Measurements from ENCODE around the gene SELL.
"Not testable (repeated sequence)": the region's sequence is repeated elsewhere in the genome, so short reads cannot be mapped to it uniquely, and the experiment has no call there.

SELL gene

DNA sequence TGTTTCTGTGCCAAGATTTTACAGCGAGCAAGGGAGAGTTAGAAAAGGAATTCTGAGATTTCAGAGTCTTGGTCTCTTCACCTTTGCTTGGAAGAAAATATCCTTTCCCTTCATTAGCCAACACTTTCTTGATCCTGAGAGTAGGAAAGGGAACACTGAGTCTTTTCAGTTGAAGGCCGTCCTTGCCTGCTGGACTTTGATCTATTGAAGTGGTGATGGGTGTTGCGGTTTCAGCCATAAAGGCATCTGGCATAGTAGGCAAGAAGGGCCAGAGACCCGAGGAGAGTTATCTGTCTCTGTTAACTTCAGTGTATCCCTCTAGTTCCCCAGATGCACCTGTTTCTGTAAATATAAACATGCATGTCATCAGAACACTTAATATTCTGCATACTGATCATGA is 12.7 kb upstream of the SELL start:
- TF ChIP-seq ZFX (IDR thresholded peaks at IDR 0.05; ENCODE audit: borderline replicate concordance): no peak
- TF ChIP-seq, protein P1, sequence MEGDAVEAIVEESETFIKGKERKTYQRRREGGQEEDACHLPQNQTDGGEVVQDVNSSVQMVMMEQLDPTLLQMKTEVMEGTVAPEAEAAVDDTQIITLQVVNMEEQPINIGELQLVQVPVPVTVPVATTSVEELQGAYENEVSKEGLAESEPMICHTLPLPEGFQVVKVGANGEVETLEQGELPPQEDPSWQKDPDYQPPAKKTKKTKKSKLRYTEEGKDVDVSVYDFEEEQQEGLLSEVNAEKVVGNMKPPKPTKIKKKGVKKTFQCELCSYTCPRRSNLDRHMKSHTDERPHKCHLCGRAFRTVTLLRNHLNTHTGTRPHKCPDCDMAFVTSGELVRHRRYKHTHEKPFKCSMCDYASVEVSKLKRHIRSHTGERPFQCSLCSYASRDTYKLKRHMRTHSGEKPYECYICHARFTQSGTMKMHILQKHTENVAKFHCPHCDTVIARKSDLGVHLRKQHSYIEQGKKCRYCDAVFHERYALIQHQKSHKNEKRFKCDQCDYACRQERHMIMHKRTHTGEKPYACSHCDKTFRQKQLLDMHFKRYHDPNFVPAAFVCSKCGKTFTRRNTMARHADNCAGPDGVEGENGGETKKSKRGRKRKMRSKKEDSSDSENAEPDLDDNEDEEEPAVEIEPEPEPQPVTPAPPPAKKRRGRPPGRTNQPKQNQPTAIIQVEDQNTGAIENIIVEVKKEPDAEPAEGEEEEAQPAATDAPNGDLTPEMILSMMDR (IDR thresholded peaks at IDR 0.05): no peak
- no peak overlapping the region for H3K27ac ChIP-seq

DNA sequence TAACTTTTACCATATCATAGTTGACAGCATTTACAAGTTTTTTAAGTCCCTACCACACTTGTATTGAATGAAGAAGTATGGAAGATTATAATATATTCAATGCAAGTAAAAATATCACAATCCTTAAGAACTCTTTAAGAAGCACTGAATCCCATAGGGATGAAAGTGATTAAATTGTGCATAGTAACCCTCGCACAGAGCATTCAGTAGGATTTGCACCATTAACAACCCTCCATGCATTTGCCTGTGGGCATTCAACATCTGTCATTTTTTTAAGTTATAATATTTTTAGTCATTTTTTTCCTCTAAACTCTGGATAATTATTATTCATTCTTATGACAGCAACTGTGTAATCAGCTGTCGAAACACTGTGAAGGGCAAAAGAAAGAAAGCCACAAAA is 12.3 kb upstream of the SELL start:
- TF ChIP-seq ZFX (IDR thresholded peaks at IDR 0.05; ENCODE audit: borderline replicate concordance): no peak
- TF ChIP-seq, protein P1 (IDR thresholded peaks at IDR 0.05): no peak
- H3K27ac ChIP-seq: no peak overlapping the region

DNA sequence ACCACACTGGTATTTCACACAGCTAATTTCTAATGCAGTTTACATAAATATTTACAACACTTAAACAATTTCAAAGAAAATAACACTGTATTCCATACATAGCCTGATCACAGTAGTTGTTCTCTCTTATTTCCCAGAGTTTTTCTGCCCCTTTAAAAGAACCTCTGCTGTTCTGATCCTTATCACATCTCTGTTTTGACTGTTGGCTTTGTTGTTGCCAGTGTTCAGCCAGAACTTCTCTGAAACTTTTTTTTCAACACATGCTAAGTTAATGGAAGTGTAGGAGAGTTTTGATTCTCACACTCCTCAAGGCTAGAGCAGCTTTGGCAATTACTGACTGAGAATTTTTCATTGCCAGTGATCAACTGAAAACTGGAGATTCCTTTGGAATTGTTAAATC is 11.4 kb upstream of the SELL start:
- TF ChIP-seq ZFX (IDR thresholded peaks at IDR 0.05; ENCODE audit: borderline replicate concordance): no peak
- TF ChIP-seq, protein P1 (IDR thresholded peaks at IDR 0.05): no peak
- no peak overlapping the region for H3K27ac ChIP-seq

DNA sequence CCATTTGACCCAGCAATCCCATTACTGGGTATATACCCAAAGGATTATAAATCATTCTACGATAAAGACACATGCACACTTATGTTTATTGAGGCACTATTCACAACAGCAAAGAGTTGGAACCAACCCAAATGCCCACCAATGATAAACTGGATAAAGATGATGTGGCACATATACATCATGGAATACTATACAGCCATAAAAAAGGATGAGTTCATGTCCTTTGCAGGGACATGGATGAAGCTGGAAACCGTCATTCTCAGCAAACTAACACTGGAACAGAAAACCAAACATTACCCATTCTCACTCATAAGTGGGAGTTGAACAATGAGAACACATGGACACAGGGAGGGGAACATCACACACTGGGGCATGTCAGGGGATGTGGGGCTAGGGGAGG is 3.7 kb upstream of the SELL start:
- H3K27ac ChIP-seq: not testable (repeated sequence)

DNA sequence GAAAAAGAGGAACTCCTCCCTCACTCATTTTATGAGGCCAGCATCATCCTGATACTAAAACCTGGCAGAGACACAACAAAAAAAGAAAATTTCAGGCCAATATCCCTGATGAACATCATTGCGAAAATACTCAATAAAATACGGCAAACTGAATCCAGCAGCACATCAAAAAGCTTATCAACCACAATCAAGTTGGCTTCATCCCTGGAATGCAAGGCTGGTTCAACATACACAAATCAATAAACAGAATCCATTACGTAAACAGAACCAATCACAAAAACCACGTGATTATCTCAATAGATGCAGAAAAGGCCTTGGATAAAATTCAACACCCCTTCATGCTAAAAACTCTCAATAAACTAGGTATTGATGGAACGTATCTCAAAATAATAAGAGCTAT is 1.7 kb upstream of the SELL start:
- not testable (repeated sequence) for H3K27ac ChIP-seq

DNA sequence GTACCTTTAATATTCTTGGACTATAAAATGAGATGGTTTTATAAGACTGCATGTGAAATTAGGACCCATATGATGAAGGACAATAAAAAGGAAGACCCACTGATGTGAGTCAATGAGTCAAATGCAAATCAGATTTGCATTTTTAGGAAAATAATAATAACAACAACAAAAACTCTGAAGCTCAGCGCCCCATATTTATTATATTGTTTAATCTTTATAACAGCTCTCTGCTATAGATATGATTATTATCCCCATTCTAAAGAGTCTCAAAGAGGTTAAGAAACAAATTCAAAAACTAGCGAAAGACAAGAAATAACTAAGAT is 850 bp upstream of the SELL start:
- no peak overlapping the region for H3K27ac ChIP-seq
- TF ChIP-seq, protein P1 (IDR thresholded peaks at IDR 0.05): peak; percentile 67
- TF ChIP-seq ZFX (IDR thresholded peaks at IDR 0.05; ENCODE audit: borderline replicate concordance): no peak

DNA sequence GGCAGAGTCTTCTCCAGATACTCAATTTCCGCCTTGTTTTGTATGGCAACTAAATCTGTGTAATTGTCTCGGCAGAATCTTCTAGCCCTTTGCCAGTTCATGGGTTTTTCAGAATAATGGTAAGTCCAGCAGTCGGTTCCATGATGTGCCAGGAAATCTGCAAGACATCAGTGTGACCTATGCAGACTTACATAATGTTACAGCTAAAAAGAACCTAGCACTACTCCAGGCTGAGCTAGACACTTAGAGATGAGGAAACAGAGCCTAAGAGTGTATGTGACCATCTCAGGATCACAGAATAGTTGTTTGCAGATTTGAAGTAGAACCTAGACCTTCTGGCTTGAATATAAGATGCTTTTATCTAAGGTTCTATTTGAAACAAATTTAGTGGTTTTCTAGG is 2.8 kb downstream of the SELL start:
- H3K27ac ChIP-seq: no peak overlapping the region
- TF ChIP-seq, protein P1 (IDR thresholded peaks at IDR 0.05): no peak
- no peak for TF ChIP-seq ZFX (IDR thresholded peaks at IDR 0.05; ENCODE audit: borderline replicate concordance)

DNA sequence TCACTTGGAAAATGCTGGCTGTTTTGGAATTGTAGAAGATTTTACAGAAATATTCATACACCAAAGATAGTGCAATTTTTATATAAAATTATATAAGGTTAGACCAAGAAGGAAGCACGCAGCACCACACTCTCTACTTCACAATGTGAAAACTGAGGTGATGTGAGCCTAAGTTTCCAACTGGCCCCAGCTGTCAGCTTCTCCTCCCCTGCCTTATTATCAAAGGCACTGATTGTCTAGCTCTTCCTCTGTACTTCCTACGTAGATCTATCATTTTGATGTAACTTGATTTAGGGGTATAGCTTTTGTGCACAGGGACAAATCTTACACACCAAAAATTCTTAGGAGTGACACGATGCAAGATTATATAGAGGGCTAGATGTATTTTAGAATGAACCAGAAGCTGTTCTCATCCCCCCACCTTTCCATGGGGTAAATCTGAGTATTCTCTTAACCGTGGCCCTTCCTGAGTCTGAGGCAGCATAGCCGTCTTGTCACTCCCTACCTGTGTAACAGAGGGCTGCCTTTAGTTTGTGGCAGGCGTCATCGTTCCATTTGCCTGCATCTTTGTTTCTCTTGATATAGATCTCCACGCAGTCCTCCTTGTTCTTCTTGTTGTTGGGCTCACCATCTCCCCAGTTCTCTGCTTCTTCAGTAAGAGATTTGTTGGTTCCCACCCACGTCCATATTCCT is 3.4 kb downstream of the SELL start:
- no peak for TF ChIP-seq ZFX (IDR thresholded peaks at IDR 0.05; ENCODE audit: borderline replicate concordance)
- H3K27ac ChIP-seq: no peak overlapping the region

DNA sequence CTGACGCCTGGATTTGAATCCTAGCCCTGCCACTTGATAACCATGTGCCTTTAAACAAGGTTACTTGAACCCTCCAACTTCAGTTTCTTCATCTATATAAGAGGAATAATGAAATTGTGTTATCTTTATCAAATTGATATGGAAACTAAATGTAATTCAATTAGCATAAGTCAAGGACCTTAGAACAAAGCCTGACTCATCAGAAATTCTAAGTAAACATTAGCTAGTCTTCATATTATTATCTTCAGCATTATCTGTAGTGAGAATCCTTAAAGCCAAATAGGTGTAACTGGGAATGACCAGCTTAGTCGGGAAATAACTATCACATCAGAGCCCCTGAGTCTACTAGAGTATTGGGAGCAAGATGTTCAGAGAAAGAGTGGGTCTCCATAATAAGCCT is 6.6 kb downstream of the SELL start:
- no peak overlapping the region for H3K27ac ChIP-seq
- no peak for TF ChIP-seq ZFX (IDR thresholded peaks at IDR 0.05; ENCODE audit: borderline replicate concordance)

Measured in 22Rv1 (cell line).